Natural killer cell (primary cell): ENCODE measurements around the gene APOA4. TPM values are rescaled to one million over a fixed set of nuclear protein-coding genes. Genes with fewer than 3 reads are reported as not detected.

Experiments
- ATAC-seq, 3 donors: fragments of 150-1000 bp in 2 of 3; fragments of 200-7000 bp in 1 of 3; cut with Tn5 transposase; 1 replicate in 1 of 3; 2 replicates in 2 of 3; pipeline ENCODE4 v1.10.0; 2021; ENCODE audit warnings: mild to moderate bottlenecking in 2 of 3, moderate library complexity in 2 of 3
- DNase-seq, 2 donors: peaks; one replicate each; pipeline versions ENCODE4 v3.0.0 to v3.0.0-alpha.2; 2013 to 2021; ENCODE audit warnings: mixed read lengths in 1 of 2
- H3K27ac ChIP-seq: one replicate; pipeline ENCODE4 v1.5.1; 2013; ENCODE audit warnings: mild to moderate bottlenecking, low read length
- H3K27me3 ChIP-seq: one replicate; pipeline ENCODE4 v1.6.1; 2013; ENCODE audit warnings: low read length; ENCODE audit not compliant: control insufficient read depth, insufficient read depth
- H3K36me3 ChIP-seq: one replicate; pipeline ENCODE4 v1.6.1; 2013; ENCODE audit warnings: low read length; ENCODE audit not compliant: control insufficient read depth, insufficient read depth
- H3K4me1 ChIP-seq: one replicate; pipeline ENCODE4 v1.6.1; 2013; ENCODE audit warnings: low read length; ENCODE audit not compliant: control insufficient read depth, insufficient read depth
- H3K4me3 ChIP-seq: one replicate; pipeline ENCODE4 v1.5.1; 2013; ENCODE audit warnings: low read length
- H3K9me3 ChIP-seq: one replicate; pipeline ENCODE4 v1.6.1; 2013; ENCODE audit warnings: low read length; ENCODE audit not compliant: control insufficient read depth, insufficient read depth
- H3K27ac Mint-ChIP-seq, 2 donors: one replicate each; pipeline ENCODE4 v1.8.0; 2022; ENCODE audit warnings: mild to moderate bottlenecking in 2 of 2, mixed read lengths in 2 of 2, moderate library complexity in 1 of 2
- H3K27me3 Mint-ChIP-seq, 2 donors: one replicate each; pipeline ENCODE4 v1.8.0; 2022; ENCODE audit warnings: low read depth in 2 of 2, mixed read lengths in 2 of 2
- H3K36me3 Mint-ChIP-seq: one replicate; pipeline ENCODE4 v1.8.0; 2022; ENCODE audit warnings: mixed read lengths
- H3K4me1 Mint-ChIP-seq, 2 donors: one replicate each; pipeline ENCODE4 v1.8.0; 2022; ENCODE audit warnings: mixed read lengths in 2 of 2
- H3K4me3 Mint-ChIP-seq: one replicate; pipeline ENCODE4 v1.8.0; 2022; ENCODE audit warnings: mild to moderate bottlenecking, moderate library complexity, mixed read lengths
- H3K9me3 Mint-ChIP-seq, 2 donors: one replicate each; pipeline ENCODE4 v1.8.0; 2022; ENCODE audit warnings: mixed read lengths in 2 of 2
- WGBS: methylation state at CpG from one replicate; pipeline ENCODE4 v1.1.7; 2013; ENCODE audit warnings: missing lambda C conversion rate; ENCODE audit not compliant: insufficient coverage; 5-methylcytosine and 5-hydroxymethylcytosine counted together
- intact Hi-C: fragments of 100-400 bp; cut with micrococcal nuclease; formaldehyde crosslinking; loops from one replicate; pipeline ENCODE4 v1.14.2; 2022
- total RNA-seq, 4 donors: library from RNA; stranded (reverse); fragments of 120-200 nt in 1 of 4; gene quantifications; one replicate each; pipeline versions ENCODE4 v1.2.3 to v1.2.4, GENCODE V29; 2013 to 2022
- TF ChIP-seq, protein P1 (sequence below): fragments of 200-600 bp; IDR thresholded peaks from one replicate; pipeline ENCODE4 v1.8.0; 2022; ENCODE audit warnings: antibody characterized with exemption

APOA4 gene
- total RNA-seq, 3 donors from 2014 or later (not counting 1 experiment from before 2014, with no cell fraction given): not detected

- Mint-ChIP-seq H3K4me3 (no peak overlapping the region), H3K36me3 (no peaks in the 10 kb centered on the region), H3K27me3 (no peaks in the 10 kb centered on the region), H3K4me1 (no peaks in the 10 kb centered on the region), H3K27ac (no peak overlapping the region), H3K9me3 (no peaks in the 10 kb centered on the region)
- intact Hi-C loops: no loop called here
- no peaks in the 10 kb centered on the region for H3K9me3 ChIP-seq
- TF ChIP-seq, protein P1, sequence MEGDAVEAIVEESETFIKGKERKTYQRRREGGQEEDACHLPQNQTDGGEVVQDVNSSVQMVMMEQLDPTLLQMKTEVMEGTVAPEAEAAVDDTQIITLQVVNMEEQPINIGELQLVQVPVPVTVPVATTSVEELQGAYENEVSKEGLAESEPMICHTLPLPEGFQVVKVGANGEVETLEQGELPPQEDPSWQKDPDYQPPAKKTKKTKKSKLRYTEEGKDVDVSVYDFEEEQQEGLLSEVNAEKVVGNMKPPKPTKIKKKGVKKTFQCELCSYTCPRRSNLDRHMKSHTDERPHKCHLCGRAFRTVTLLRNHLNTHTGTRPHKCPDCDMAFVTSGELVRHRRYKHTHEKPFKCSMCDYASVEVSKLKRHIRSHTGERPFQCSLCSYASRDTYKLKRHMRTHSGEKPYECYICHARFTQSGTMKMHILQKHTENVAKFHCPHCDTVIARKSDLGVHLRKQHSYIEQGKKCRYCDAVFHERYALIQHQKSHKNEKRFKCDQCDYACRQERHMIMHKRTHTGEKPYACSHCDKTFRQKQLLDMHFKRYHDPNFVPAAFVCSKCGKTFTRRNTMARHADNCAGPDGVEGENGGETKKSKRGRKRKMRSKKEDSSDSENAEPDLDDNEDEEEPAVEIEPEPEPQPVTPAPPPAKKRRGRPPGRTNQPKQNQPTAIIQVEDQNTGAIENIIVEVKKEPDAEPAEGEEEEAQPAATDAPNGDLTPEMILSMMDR: no peak
- no peaks in the 10 kb centered on the region for H3K27me3 ChIP-seq
- no peaks in the 10 kb centered on the region for H3K4me1 ChIP-seq
- no peaks in the 10 kb centered on the region for H3K36me3 ChIP-seq
- WGBS: 81% methylated on average over 5 of the region's 5 CpGs
- H3K27ac ChIP-seq: no peak overlapping the region
- ATAC-seq (no peak), DNase-seq (no peak)
- H3K4me3 ChIP-seq: no peak overlapping the region
These were observed 9.2 kb downstream of the APOA4 start for GRCh38 chr11:116813781-116814471.

DNA sequence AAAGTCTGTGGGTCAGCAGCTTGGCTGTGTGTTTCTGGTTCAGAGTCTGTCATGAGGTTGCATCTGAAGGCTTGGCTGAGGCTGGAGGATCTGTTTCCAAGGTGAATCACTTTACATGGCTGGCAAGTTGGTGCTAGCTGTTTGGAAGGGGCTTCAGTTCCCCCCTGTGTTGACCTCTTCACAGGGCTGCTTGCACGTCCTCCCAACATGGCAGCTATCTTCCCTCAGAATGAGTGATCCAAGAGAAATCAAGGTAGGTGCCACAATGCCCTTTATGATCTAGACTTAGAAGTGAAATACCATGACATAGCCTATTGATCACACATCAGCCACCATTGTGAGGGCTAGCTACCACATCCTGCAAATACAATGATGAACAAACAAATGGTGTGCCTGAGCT is 9.9 kb downstream of the APOA4 start:
- Mint-ChIP-seq H3K4me1 (no peaks in the 10 kb centered on the region), H3K9me3 (no peaks in the 10 kb centered on the region), H3K36me3 (no peaks in the 10 kb centered on the region), H3K4me3 (no peak overlapping the region), H3K27ac (no peak overlapping the region), H3K27me3 (no peaks in the 10 kb centered on the region)
- no peak for DNase-seq
- Histone ChIP-seq H3K27ac (no peak overlapping the region), H3K27me3 (no peaks in the 10 kb centered on the region), H3K4me3 (no peak overlapping the region), H3K9me3 (no peaks in the 10 kb centered on the region), H3K36me3 (no peaks in the 10 kb centered on the region), H3K4me1 (no peaks in the 10 kb centered on the region)
- ATAC-seq: no peak
- 100% methylated on average over 1 of the region's 1 CpG for WGBS
- intact Hi-C loops: no loop called here
- TF ChIP-seq, protein P1: no peak

DNA sequence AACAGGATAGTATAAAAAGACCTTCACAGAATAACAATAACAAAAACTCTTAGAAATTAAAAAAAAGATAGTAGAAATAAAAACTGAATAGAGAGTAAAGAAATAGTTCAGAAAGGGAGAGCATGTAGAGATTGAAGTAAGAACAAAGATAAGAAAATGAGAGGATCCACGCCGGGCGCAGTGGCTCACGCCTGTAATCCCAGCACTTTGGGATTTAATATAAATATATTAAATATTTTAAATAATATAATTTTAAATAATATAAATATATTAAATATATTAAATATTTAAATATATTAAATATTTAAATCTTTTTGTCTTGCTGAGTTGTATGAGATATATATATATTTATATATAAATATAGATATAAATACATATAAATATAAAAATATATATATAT is 11.0 kb downstream of the APOA4 start:
- no peak overlapping the region for H3K27ac Mint-ChIP-seq
- no CpG with 5 or more reads among the region's 4 CpGs for WGBS
- H3K36me3 Mint-ChIP-seq: no peaks in the 10 kb centered on the region
- ATAC-seq: no peak
- H3K27ac ChIP-seq: no peak overlapping the region
- H3K4me1 Mint-ChIP-seq: no peaks in the 10 kb centered on the region
- no peak for DNase-seq
- H3K4me1 ChIP-seq: no peaks in the 10 kb centered on the region
- intact Hi-C loops: no loop called here
- H3K27me3 Mint-ChIP-seq: peaks cover 0 to 3% of the 10 kb centered on the region in 2 donors
- no peaks in the 10 kb centered on the region for H3K9me3 Mint-ChIP-seq
- no peak overlapping the region for H3K4me3 Mint-ChIP-seq
- no peaks in the 10 kb centered on the region for H3K36me3 ChIP-seq
- H3K27me3 ChIP-seq: no peaks in the 10 kb centered on the region
- TF ChIP-seq, protein P1: no peak
- H3K4me3 ChIP-seq: no peak overlapping the region
- no peaks in the 10 kb centered on the region for H3K9me3 ChIP-seq

GRCh38 chr11:116811194-116811593 is 11.9 kb downstream of the APOA4 start:
- H3K36me3 ChIP-seq: no peaks in the 10 kb centered on the region
- H3K4me1 ChIP-seq: no peaks in the 10 kb centered on the region
- Mint-ChIP-seq H3K27ac (no peak overlapping the region), H3K4me3 (no peak overlapping the region), H3K36me3 (no peaks in the 10 kb centered on the region), H3K4me1 (no peaks in the 10 kb centered on the region), H3K27me3 (peaks cover 0 to 5% of the 10 kb centered on the region in 2 donors), H3K9me3 (no peaks in the 10 kb centered on the region)
- no peaks in the 10 kb centered on the region for H3K9me3 ChIP-seq
- ATAC-seq (no peak), DNase-seq (no peak)
- no peaks in the 10 kb centered on the region for H3K27me3 ChIP-seq
- no peak overlapping the region for H3K4me3 ChIP-seq
- intact Hi-C loops: no loop called here
- TF ChIP-seq, protein P1: no peak
- H3K27ac ChIP-seq: no peak overlapping the region
- WGBS: 80% methylated on average over 3 of the region's 3 CpGs
